ENCODE results near the gene PCP4. TPM values are rescaled to one million over a fixed set of nuclear protein-coding genes. Genes with fewer than 3 reads are reported as not detected.

PCP4 gene
- total and polyA plus RNA-seq, 10 of the 15 experiments (the other 5 are each of a cell fraction or from before 2014, with no cell fraction given), result not detected

DNA sequence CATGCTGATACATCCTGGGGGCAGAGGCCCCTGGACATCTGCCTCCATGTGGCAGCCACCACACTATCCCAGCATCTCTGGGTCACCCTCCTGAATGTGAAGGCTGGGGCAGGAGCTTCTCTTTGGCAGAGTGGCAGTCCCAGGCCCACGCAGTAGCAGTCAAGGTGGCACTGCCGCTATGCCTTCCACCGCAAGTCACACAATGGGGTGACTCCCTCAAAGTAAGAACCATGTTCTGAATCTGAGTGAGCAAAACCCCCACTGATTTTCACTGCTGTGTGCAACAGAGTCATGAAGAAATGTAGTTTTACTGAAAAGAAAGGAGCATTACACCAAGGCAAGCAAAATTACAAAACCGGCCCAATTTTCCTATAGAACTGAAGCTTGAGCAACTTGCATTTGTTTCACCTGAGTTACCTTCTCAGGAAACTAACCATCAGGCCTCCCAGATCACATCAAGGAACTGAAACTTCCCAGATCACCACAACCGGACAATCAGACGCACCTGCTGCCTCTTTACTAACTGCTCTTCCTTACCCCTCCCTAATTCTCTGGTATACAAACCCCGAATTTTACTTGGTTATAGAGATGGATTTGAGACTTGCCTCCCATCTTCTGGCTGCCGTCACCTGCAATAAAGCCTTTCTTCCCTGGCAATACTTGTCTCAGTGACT, 102.6 kb downstream of the PCP4 start:
- H4K20me1 ChIP-seq (ENCODE audit: control insufficient read depth, insufficient read depth), result no peaks in the 10 kb centered on the region
- TF ChIP-seq DPF2 (IDR thresholded peaks at IDR 0.05) (no peak), TCF3 (IDR thresholded peaks at IDR 0.05; ENCODE audit: borderline replicate concordance, insufficient read depth, low read depth, low read length) (no peak)
- H3K36me3 ChIP-seq (ENCODE audit: control insufficient read depth in 2 of 2, insufficient read depth in 2 of 2, low read length in 1 of 2), result no peaks in the 10 kb centered on the region
- BruUV-seq (replicated peaks), result no TSS peak
- in situ Hi-C loops (cut with MboI) (no loop called here), intact Hi-C loops (cut with micrococcal nuclease; ENCODE audit: unreplicated experiment) (no loop called here)
- ChIA-PET POLR2A (no interaction called here), CTCF (no interaction called here), RAD21 (ENCODE audit: unreplicated experiment) (no interaction called here), SMC1A (ENCODE audit: uncharacterized antibody, unreplicated experiment) (no interaction called here)
- H3K4me1 ChIP-seq (ENCODE audit: control insufficient read depth, insufficient read depth, low read length), result no peaks in the 10 kb centered on the region
- H3K9me3 ChIP-seq (replicated peaks; ENCODE audit: control insufficient read depth, insufficient read depth, low read length), result no peaks in the 10 kb centered on the region; the same call in 2 of the 3 replicates
- H3K27me3 ChIP-seq (replicated peaks in 1 of 2; ENCODE audit: control insufficient read depth in 2 of 2, insufficient read depth in 2 of 2, low read length in 1 of 2), result no peaks in the 10 kb centered on the region
- H3K4me3 ChIP-seq, result no peak overlapping the region
- FAIRE-seq (no peak), DNase-seq (ENCODE audit: low read depth, low spot score) (no peak), ATAC-seq (no peak)
- no peak overlapping the region for H3K9ac ChIP-seq (ENCODE audit: control insufficient read depth, insufficient read depth, low read length)
- H3K4me2 ChIP-seq (ENCODE audit: control insufficient read depth, insufficient read depth), result no peak overlapping the region
- no peaks in the 10 kb centered on the region for H3K79me2 ChIP-seq (ENCODE audit: control insufficient read depth, insufficient read depth, low read length)
- WGBS (ENCODE audit: insufficient coverage, insufficient replicate concordance, low lambda C conversion rate, missing lambda C conversion rate), result 41% methylated on average over 8 of the region's 8 CpGs
- H3K27ac ChIP-seq (ENCODE audit: control insufficient read depth, insufficient read depth), result no peak overlapping the region
- H2AFZ ChIP-seq (ENCODE audit: control insufficient read depth, low read depth, low read length), result no peak overlapping the region

DNA sequence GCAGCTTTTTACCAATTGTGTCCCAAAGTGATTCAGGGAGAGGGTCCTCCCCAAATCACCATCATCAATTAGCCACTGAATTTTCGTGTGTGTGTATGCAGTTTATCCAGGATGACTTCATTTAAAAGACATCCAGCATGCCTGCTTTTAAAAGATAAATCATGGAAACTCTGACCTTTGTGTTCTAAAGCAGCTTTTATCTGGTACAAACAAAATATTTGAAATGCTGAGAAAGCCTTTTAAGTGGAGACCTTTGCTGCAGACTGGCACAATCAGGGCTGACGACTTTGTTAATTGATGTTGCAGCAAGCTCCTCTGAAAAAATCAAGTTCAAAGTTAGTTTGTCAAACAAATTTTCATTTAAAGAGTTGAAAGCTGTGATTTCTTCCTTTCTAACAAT, 104.7 kb downstream of the PCP4 start:
- Histone ChIP-seq H3K4me2 (ENCODE audit: control insufficient read depth, insufficient read depth) (no peak overlapping the region), H2AFZ (ENCODE audit: control insufficient read depth, low read depth, low read length) (no peak overlapping the region), H3K27me3 (replicated peaks in 1 of 2; ENCODE audit: control insufficient read depth in 2 of 2, insufficient read depth in 2 of 2, low read length in 1 of 2) (no peaks in the 10 kb centered on the region), H3K79me2 (ENCODE audit: control insufficient read depth, insufficient read depth, low read length) (no peaks in the 10 kb centered on the region), H3K4me3 (no peak overlapping the region), H3K9ac (ENCODE audit: control insufficient read depth, insufficient read depth, low read length) (no peak overlapping the region), H4K20me1 (ENCODE audit: control insufficient read depth, insufficient read depth) (no peaks in the 10 kb centered on the region), H3K4me1 (ENCODE audit: control insufficient read depth, insufficient read depth, low read length) (no peaks in the 10 kb centered on the region), H3K9me3 (replicated peaks; ENCODE audit: control insufficient read depth, insufficient read depth, low read length) (no peaks in the 10 kb centered on the region; the same call in 2 of the 3 replicates), H3K27ac (ENCODE audit: control insufficient read depth, insufficient read depth) (no peak overlapping the region), H3K36me3 (ENCODE audit: control insufficient read depth in 2 of 2, insufficient read depth in 2 of 2, low read length in 1 of 2) (no peaks in the 10 kb centered on the region)
- ATAC-seq, result no peak
- ChIA-PET RAD21 (ENCODE audit: unreplicated experiment) (no interaction called here), POLR2A (no interaction called here), SMC1A (ENCODE audit: uncharacterized antibody, unreplicated experiment) (no interaction called here), CTCF (no interaction called here)
- in situ Hi-C loops (cut with MboI) (no loop called here), intact Hi-C loops (cut with micrococcal nuclease; ENCODE audit: unreplicated experiment) (no loop called here)
- FAIRE-seq, result no peak
- no peak for DNase-seq (ENCODE audit: low read depth, low spot score)
- WGBS (ENCODE audit: insufficient coverage, insufficient replicate concordance, low lambda C conversion rate, missing lambda C conversion rate), result 3% methylated on average over 2 of the region's 2 CpGs
- TF ChIP-seq POLR2AphosphoS5 (IDR thresholded peaks at IDR 0.05; ENCODE audit: low read length), result no peak
- no peak for TF ChIP-seq RELA (IDR thresholded peaks at IDR 0.05; ENCODE audit: borderline replicate concordance, partially characterized antibody)
- no TSS peak for BruUV-seq (replicated peaks)
